H9 (cell line): ENCODE data around the gene PTPRH. TPM values are rescaled to one million over a fixed set of nuclear protein-coding genes. Genes with fewer than 3 reads are reported as not detected.

Experiments used
- DNase-seq: peaks from one replicate; pipeline ENCODE4 v3.0.0-alpha.2; 2017
- H2AFZ ChIP-seq: one replicate; pipeline ENCODE4 v1.6.1; 2013; ENCODE audit warnings: mild to moderate bottlenecking, low read length, control low read depth, moderate library complexity
- H2AK5ac ChIP-seq: 2 replicates; pipeline ENCODE4 v1.6.1; 2013; ENCODE audit warnings: low read length, control low read depth, mixed read lengths; ENCODE audit not compliant: insufficient read length
- H2BK120ac ChIP-seq: one replicate; pipeline ENCODE4 v1.6.1; 2013; ENCODE audit warnings: low read depth, mild to moderate bottlenecking, low read length, control low read depth, inconsistent platforms; ENCODE audit not compliant: poor library complexity, severe bottlenecking
- H2BK12ac ChIP-seq: 2 replicates; pipeline ENCODE4 v1.6.1; 2013; ENCODE audit warnings: low read length, control low read depth, mixed read lengths, low read depth; ENCODE audit not compliant: insufficient read length
- H2BK15ac ChIP-seq: 2 replicates; pipeline ENCODE4 v1.6.1; 2013; ENCODE audit warnings: low read depth, low read length, control low read depth
- H2BK20ac ChIP-seq: one replicate; pipeline ENCODE4 v1.6.1; 2013; ENCODE audit warnings: low read depth, mild to moderate bottlenecking, low read length, control low read depth, inconsistent platforms; ENCODE audit not compliant: poor library complexity, severe bottlenecking
- H2BK5ac ChIP-seq: 2 replicates; pipeline ENCODE4 v1.6.1; 2013; ENCODE audit warnings: low read length, control low read depth, mixed read lengths; ENCODE audit not compliant: insufficient read length
- H3K14ac ChIP-seq: 2 replicates; pipeline ENCODE4 v1.6.1; 2013; ENCODE audit warnings: low read length, control low read depth; ENCODE audit not compliant: insufficient read depth
- H3K18ac ChIP-seq: 2 replicates; pipeline ENCODE4 v1.6.1; 2013; ENCODE audit warnings: low read depth, mild to moderate bottlenecking, mixed read lengths, low read length, control low read depth; ENCODE audit not compliant: insufficient read length
- H3K23ac ChIP-seq: 2 replicates; pipeline ENCODE4 v1.6.1; 2013; ENCODE audit warnings: low read length, control low read depth, mixed read lengths, low read depth; ENCODE audit not compliant: insufficient read length
- H3K23me2 ChIP-seq: 2 replicates; pipeline ENCODE4 v1.6.1; 2013; ENCODE audit warnings: low read depth, mild to moderate bottlenecking, mixed read lengths, low read length, control low read depth; ENCODE audit not compliant: insufficient read length, poor library complexity, severe bottlenecking
- H3K27ac ChIP-seq: 2 replicates; pipeline ENCODE4 v1.5.1; 2013; ENCODE audit warnings: low read length, control low read depth, mixed read lengths, low read depth; ENCODE audit not compliant: insufficient read length
- H3K27me3 ChIP-seq: 2 replicates; pipeline ENCODE4 v1.6.1; 2013; ENCODE audit warnings: low read length, control low read depth, inconsistent platforms; ENCODE audit not compliant: insufficient read depth
- H3K4ac ChIP-seq: 2 replicates; pipeline ENCODE4 v1.6.1; 2013; ENCODE audit warnings: low read depth, mild to moderate bottlenecking, control low read depth, inconsistent platforms, low read length, moderate library complexity
- H3K4me1 ChIP-seq: 2 replicates; pipeline ENCODE4 v1.6.1; 2013; ENCODE audit warnings: low read length, control low read depth, inconsistent platforms; ENCODE audit not compliant: insufficient read depth
- H3K4me2 ChIP-seq: 2 replicates; pipeline ENCODE4 v1.6.1; 2013; ENCODE audit warnings: low read length, control low read depth, mixed read lengths; ENCODE audit not compliant: insufficient read length, insufficient read depth
- H3K56ac ChIP-seq: 2 replicates; pipeline ENCODE4 v1.6.1; 2013; ENCODE audit warnings: low read depth, mild to moderate bottlenecking, mixed read lengths, low read length, control low read depth; ENCODE audit not compliant: insufficient read length
- H3K79me1 ChIP-seq: 2 replicates; pipeline ENCODE4 v1.6.1; 2013; ENCODE audit warnings: low read depth, mild to moderate bottlenecking, moderate library complexity, low read length, control low read depth, inconsistent platforms; ENCODE audit not compliant: insufficient read depth, poor library complexity, severe bottlenecking
- H3K79me2 ChIP-seq: 2 replicates; pipeline ENCODE4 v1.6.1; 2013; ENCODE audit warnings: low read length, control low read depth, inconsistent platforms; ENCODE audit not compliant: insufficient read depth
- H3K9ac ChIP-seq: 2 replicates; pipeline ENCODE4 v1.6.1; 2013; ENCODE audit warnings: low read length, control low read depth, mixed read lengths; ENCODE audit not compliant: insufficient read length; ENCODE audit errors: extremely low read depth
- H3K9me3 ChIP-seq: one replicate; pipeline ENCODE4 v1.6.1; 2013; ENCODE audit warnings: low read depth, low read length, inconsistent platforms; ENCODE audit not compliant: control insufficient read depth
- H3T11ph ChIP-seq: one replicate; pipeline ENCODE4 v1.6.1; 2013; ENCODE audit warnings: mild to moderate bottlenecking, low read length, control low read depth, inconsistent platforms
- H4K20me1 ChIP-seq: one replicate; pipeline ENCODE4 v1.6.1; 2013; ENCODE audit not compliant: control insufficient read depth, insufficient read length, insufficient read depth
- H4K5ac ChIP-seq: 2 replicates; pipeline ENCODE4 v1.6.1; 2013; ENCODE audit warnings: low read depth, mild to moderate bottlenecking, mixed read lengths, low read length, control low read depth; ENCODE audit not compliant: insufficient read length
- H4K8ac ChIP-seq: replicated peaks from 2 replicates; pipeline ENCODE4 v1.6.1; 2013; ENCODE audit warnings: low read length, control low read depth, mixed read lengths, low read depth; ENCODE audit not compliant: insufficient read length
- H4K91ac ChIP-seq: 2 replicates; pipeline ENCODE4 v1.6.1; 2013; ENCODE audit warnings: low read depth, mild to moderate bottlenecking, moderate library complexity, mixed read lengths, low read length, control low read depth; ENCODE audit not compliant: insufficient read length
- H3K27ac Mint-ChIP-seq, 3 experiments: 2 replicates in 2 of 3; 3 replicates in 1 of 3; pipeline ENCODE4 v1.8.0; 2020 to 2021; ENCODE audit warnings: mixed read lengths in 3 of 3, mild to moderate bottlenecking in 1 of 3, moderate library complexity in 1 of 3
- H3K27me3 Mint-ChIP-seq: 2 replicates; pipeline ENCODE4 v1.8.0; 2021; ENCODE audit warnings: low read depth, mild to moderate bottlenecking, moderate library complexity, mixed read lengths
- H3K36me3 Mint-ChIP-seq, 3 experiments: 2 replicates in 2 of 3; 3 replicates in 1 of 3; pipeline ENCODE4 v1.8.0; 2020 to 2021; ENCODE audit warnings: low read depth in 3 of 3, mixed read lengths in 3 of 3; ENCODE audit not compliant: insufficient read depth in 1 of 3
- H3K4me1 Mint-ChIP-seq, 2 experiments: 2 replicates each; pipeline ENCODE4 v1.8.0; 2020; ENCODE audit warnings: mixed read lengths in 2 of 2
- H3K4me3 Mint-ChIP-seq, 2 experiments: 2 replicates in 1 of 2; 3 replicates in 1 of 2; pipeline ENCODE4 v1.8.0; 2020 to 2021; ENCODE audit warnings: mild to moderate bottlenecking in 2 of 2, mixed read lengths in 2 of 2, moderate library complexity in 1 of 2
- H3K9me3 Mint-ChIP-seq, 2 experiments: 2 replicates in 1 of 2; 3 replicates in 1 of 2; pipeline ENCODE4 v1.8.0; 2020; ENCODE audit warnings: mild to moderate bottlenecking in 2 of 2, mixed read lengths in 2 of 2, moderate library complexity in 1 of 2
- CTCF ChIP-seq: fragments of 200-600 bp; sonication (generic); conservative IDR thresholded peaks from 3 replicates; pipeline ENCODE4 v1.8.0; 2021; ENCODE audit warnings: antibody characterized with exemption, mild to moderate bottlenecking
- WGBS: extraction: QIAGEN DNeasy Blood & Tissue Kit; methylation state at CpG from one replicate; pipeline ENCODE4 v1.1.7; 2013; ENCODE audit warnings: missing lambda C conversion rate, low lambda C conversion rate, mixed read lengths; ENCODE audit not compliant: insufficient read length; ENCODE audit errors: extremely low coverage; 5-methylcytosine and 5-hydroxymethylcytosine counted together
- total RNA-seq: library from RNA; stranded (reverse); gene quantifications from 2 replicates; pipeline ENCODE4 v1.2.1, GENCODE V29; 2021

PTPRH gene
- total RNA-seq, 1 experiment from 2014 or later = 0.24 TPM

DNA sequence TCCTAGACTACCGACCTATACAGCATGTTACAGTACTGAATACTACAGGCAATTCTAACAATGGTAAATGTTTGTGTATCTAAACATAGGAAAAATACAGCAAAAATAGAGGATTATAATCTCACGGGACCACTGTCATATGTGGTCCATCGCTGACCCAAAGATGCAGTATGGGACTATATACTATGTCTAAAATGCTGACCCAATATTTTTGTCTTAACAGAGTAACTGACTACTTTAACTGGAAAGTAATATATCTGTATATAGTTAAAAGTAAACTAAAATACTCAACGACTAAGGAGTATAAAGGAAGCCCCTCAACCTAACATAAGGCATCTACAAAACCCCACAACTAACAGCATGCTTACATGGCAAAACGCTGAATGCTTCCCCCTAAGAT lies 23.7 kb upstream of the PTPRH start:
- H3K9me3 ChIP-seq = no peaks in the 10 kb centered on the region
- H4K8ac ChIP-seq = no peak overlapping the region
- H2BK12ac ChIP-seq = no peak overlapping the region
- H3K4me2 ChIP-seq = no peak overlapping the region
- DNase-seq = no peak
- no peak overlapping the region for H3T11ph ChIP-seq
- H3K56ac ChIP-seq = no peak overlapping the region
- H2AFZ ChIP-seq = no peak overlapping the region
- H2BK15ac ChIP-seq = no peak overlapping the region
- TF ChIP-seq CTCF = no peak
- H3K27me3 ChIP-seq = no peaks in the 10 kb centered on the region
- no peak overlapping the region for H4K5ac ChIP-seq
- no peak overlapping the region for H3K14ac ChIP-seq
- no peak overlapping the region for H3K9ac ChIP-seq
- no peaks in the 10 kb centered on the region for H4K20me1 ChIP-seq
- no peak overlapping the region for H2BK20ac ChIP-seq
- no peaks in the 10 kb centered on the region for H3K27me3 Mint-ChIP-seq
- no peak overlapping the region for H3K27ac Mint-ChIP-seq
- no peaks in the 10 kb centered on the region for H3K79me1 ChIP-seq
- H3K4me1 Mint-ChIP-seq = no peaks in the 10 kb centered on the region
- H3K4me1 ChIP-seq = no peaks in the 10 kb centered on the region
- no peak overlapping the region for H2AK5ac ChIP-seq
- WGBS = no CpG with 5 or more reads among the region's 5 CpGs
- no peak overlapping the region for H3K4ac ChIP-seq
- no peak overlapping the region for H3K4me3 Mint-ChIP-seq
- H4K91ac ChIP-seq = no peak overlapping the region
- no peak overlapping the region for H2BK120ac ChIP-seq
- no peaks in the 10 kb centered on the region for H3K9me3 Mint-ChIP-seq
- no peak overlapping the region for H2BK5ac ChIP-seq
- no peaks in the 10 kb centered on the region for H3K79me2 ChIP-seq
- no peaks in the 10 kb centered on the region for H3K23me2 ChIP-seq
- peaks cover 23 to 61% (median 61%) of the 10 kb centered on the region in 3 experiments; a peak in 6 of 7 replicates for H3K36me3 Mint-ChIP-seq
- no peak overlapping the region for H3K23ac ChIP-seq
- H3K18ac ChIP-seq = no peak overlapping the region
- H3K27ac ChIP-seq = no peak overlapping the region
